Heart left ventricle (tissue), 16 donors: Measurements from ENCODE around the gene CHID1. TPM values are rescaled to one million over a fixed set of nuclear protein-coding genes. Genes with fewer than 3 reads are reported as not detected.

Experiments
- ATAC-seq, 4 donors: fragments of 200-7000 bp; cut with Tn5 transposase; one replicate each; pipeline ENCODE4 v1.9.1; 2020 to 2022; ENCODE audit warnings: moderate library complexity in 4 of 4, mild to moderate bottlenecking in 3 of 4, moderate number of reproducible peaks in 1 of 4
- DNase-seq, 5 donors: peaks; one replicate each; pipeline ENCODE4 v3.0.0-alpha.2; 2020
- H3K27ac ChIP-seq, 12 donors: fragments of 200-600 bp; sonication (generic) in 4 of 12; one replicate each; pipeline versions ENCODE4 v1.5.0 to v1.8.0; 2016 to 2022; ENCODE audit warnings: mild to moderate bottlenecking in 2 of 12
- H3K27me3 ChIP-seq, 9 donors: fragments of 200-600 bp; sonication (generic) in 2 of 9; one replicate each; pipeline versions ENCODE4 v1.5.1 to v1.8.0; 2016 to 2022; ENCODE audit warnings: mild to moderate bottlenecking in 3 of 9
- H3K36me3 ChIP-seq, 9 donors: fragments of 200-600 bp; sonication (generic) in 2 of 9; one replicate each; pipeline versions ENCODE4 v1.5.0 to v1.8.0; 2018 to 2022; ENCODE audit warnings: mild to moderate bottlenecking in 2 of 9
- H3K4me1 ChIP-seq, 12 donors: fragments of 200-600 bp; sonication (generic) in 4 of 12; one replicate each; pipeline versions ENCODE4 v1.5.0 to v1.8.0; 2016 to 2022; ENCODE audit warnings: mild to moderate bottlenecking in 3 of 12
- H3K4me3 ChIP-seq, 12 donors: fragments of 200-600 bp; sonication (generic) in 4 of 12; one replicate each; pipeline versions ENCODE4 v1.5.0 to v1.8.0; 2017 to 2022; ENCODE audit warnings: mild to moderate bottlenecking in 9 of 12, moderate library complexity in 4 of 12
- H3K9me3 ChIP-seq, 12 donors: fragments of 200-600 bp; sonication (generic) in 4 of 12; one replicate each; pipeline versions ENCODE4 v1.5.0 to v1.8.0; 2016 to 2022; ENCODE audit warnings: mild to moderate bottlenecking in 1 of 12
- CTCF ChIP-seq, 12 donors: fragments of 200-600 bp; sonication (generic) in 4 of 12; IDR thresholded peaks; one replicate each; pipeline versions ENCODE4 v1.5.0 to v1.8.0; 2018 to 2022; ENCODE audit warnings: antibody characterized with exemption in 12 of 12, mild to moderate bottlenecking in 5 of 12
- POLR2A ChIP-seq, 2 donors: fragments of 450-650 bp; IDR thresholded peaks; one replicate each; pipeline ENCODE4 v1.6.1; 2017; ENCODE audit warnings: antibody characterized with exemption in 2 of 2, mild to moderate bottlenecking in 2 of 2, moderate library complexity in 2 of 2
- WGBS, 4 donors: extraction: QIAGEN DNeasy Blood & Tissue Kit in 2 of 4; methylation state at CpG; one replicate each; pipeline versions ENCODE4 v1.1.5 to v1.1.7; 2013 to 2018; 5-methylcytosine and 5-hydroxymethylcytosine counted together
- intact Hi-C, 10 donors: fragments of 100-400 bp; cut with DNase I; formaldehyde crosslinking; loops; one replicate each; pipeline versions ENCODE4 v1.11.1 to v1.14.2; 2022
- polyA plus RNA-seq, 2 donors: library from polyadenylated mRNA; stranded (reverse); fragments of 200-250 nt; gene quantifications; one replicate each; pipeline ENCODE4 v1.2.3, GENCODE V29; 2013
- total RNA-seq, 9 donors: library from RNA; depleted of rRNA in 2 of 9; stranded (reverse); fragments of >200 nt in 2 of 9; fragmentation: NEBNext Ultra II Directional in 3 of 9; extraction: Animal tissue kit (Norgen Biotek cat#: 25700) in 3 of 9; gene quantifications; one replicate each; pipeline versions ENCODE4 v1.1.0 to v1.2.4, GENCODE V29; 2016 to 2023
- donor health status: ischemic (EF 13 %, LVEDD 7.1; RV severe dilation, severe dysfunction).
- donor health status: healthy with polysubstance abuse.
- donor health status: DM: no; HTN: yes; CAD: no.
- donor health status: DM: no; HTN: no; CAD: no.
- donor health status: ischemic (EF 25% LVEDD 6.9; RV normal size, moderate dysfunction).
- donor health status: ischemic (EF 25% LVEDD 5.7; RV mildly dilated, moderate dysfunction).
- donor health status: healthy.
- donor health status: DM: yes; HTN: yes; CAD: no.
- donor health status: ischemic (EF 35%, LVEDD 5.7; RV mildly dilated, moderate dysfunction).
- donor health status: nonischemic (EF 11% LVEDD 7.7; RV severe dilation, severe dysfunction).
- donor health status: DM: yes; HTN: yes; CAD: no.
- donor health status: PGD.
- donor health status: ischemic (EF 29% LVEDD 5.4; RV normal size, mild dysfunction).
- donor health status: nonischemic (EF 23%, LVEDD 6.1; RV moderate dilation, normal function).

Gene CHID1
- total and polyA plus RNA-seq, 11 donors, result 30.8 to 87.7 (median 55.3) TPM

- no peak for TF ChIP-seq POLR2A (IDR thresholded peaks at IDR 0.05)
- TF ChIP-seq CTCF (IDR thresholded peaks at IDR 0.05), result no peak
- Histone ChIP-seq H3K27ac (peak overlapping the region in 5 of 12 donors; percentile 33 to 91 (median 67)), H3K9me3 (no peaks in the 10 kb centered on the region), H3K27me3 (no peaks in the 10 kb centered on the region), H3K4me1 (peaks cover 15 to 80% (median 44%) of the 10 kb centered on the region in 12 donors), H3K36me3 (peaks cover 0 to 12% (median 2%) of the 10 kb centered on the region in 9 donors), H3K4me3 (peak overlapping the region in 2 of 12 donors; percentile 22 to 33)
- ATAC-seq (no peak), DNase-seq (peak in 1 of 5 donors; percentile 49)
- intact Hi-C loops, result no loop called here
- 81 to 89% (median 85%) methylated on average over 7 of the region's 7 CpGs for WGBS, 4 donors
Observed at GRCh38 chr11:933936-934335, 23.3 kb upstream of the CHID1 start.

GRCh38 chr11:933142-933851 lies 22.7 kb upstream of the CHID1 start:
- peaks cover 0 to 12% (median 2%) of the 10 kb centered on the region in 9 donors for H3K36me3 ChIP-seq
- no peaks in the 10 kb centered on the region for H3K27me3 ChIP-seq
- H3K4me1 ChIP-seq, result peaks cover 15 to 81% (median 49%) of the 10 kb centered on the region in 12 donors
- intact Hi-C loops, result no loop called here
- WGBS, 4 donors, result 46 to 55% (median 49%) methylated on average over 14 of the region's 14 CpGs
- DNase-seq (peak in 1 of 5 donors; percentile 54), ATAC-seq (peak; percentile 29 to 55 (median 30))
- H3K4me3 ChIP-seq, result peak overlapping the region in 2 of 12 donors; percentile 4 to 33
- TF ChIP-seq CTCF (IDR thresholded peaks at IDR 0.05) (no peak), POLR2A (IDR thresholded peaks at IDR 0.05) (no peak)
- no peaks in the 10 kb centered on the region for H3K9me3 ChIP-seq
- H3K27ac ChIP-seq, result peak overlapping the region in 10 of 12 donors; percentile 24 to 91 (median 57)

- Histone ChIP-seq H3K9me3 (no peaks in the 10 kb centered on the region), H3K27ac (peak overlapping the region in 10 of 12 donors; percentile 24 to 91 (median 57)), H3K36me3 (peaks cover 0 to 13% (median 5%) of the 10 kb centered on the region in 9 donors), H3K27me3 (no peaks in the 10 kb centered on the region), H3K4me3 (peak overlapping the region in 1 of 12 donors; percentile 33), H3K4me1 (peaks cover 15 to 81% (median 54%) of the 10 kb centered on the region in 12 donors)
- ATAC-seq (peak; percentile 56 to 81 (median 65)), DNase-seq (no peak)
- intact Hi-C loops, result no loop called here
- WGBS, 4 donors, result 51 to 62% (median 57%) methylated on average over 4 of the region's 4 CpGs
- TF ChIP-seq CTCF (IDR thresholded peaks at IDR 0.05) (no peak), POLR2A (IDR thresholded peaks at IDR 0.05) (no peak)
Observed at GRCh38 chr11:932435-932834, 21.8 kb upstream of the CHID1 start.

GRCh38 chr11:931385-931784 lies 20.8 kb upstream of the CHID1 start:
- H3K9me3 ChIP-seq, result no peaks in the 10 kb centered on the region
- WGBS, 4 donors, result 33 to 57% (median 48%) methylated on average over 3 of the region's 3 CpGs
- intact Hi-C loops, result no loop called here
- ATAC-seq (peak in 2 of 4 donors; percentile 8 to 50), DNase-seq (no peak)
- peaks cover 20 to 83% (median 63%) of the 10 kb centered on the region in 12 donors for H3K4me1 ChIP-seq
- no peak overlapping the region for H3K4me3 ChIP-seq
- TF ChIP-seq CTCF (IDR thresholded peaks at IDR 0.05) (no peak), POLR2A (IDR thresholded peaks at IDR 0.05) (no peak)
- no peaks in the 10 kb centered on the region for H3K27me3 ChIP-seq
- H3K27ac ChIP-seq, result peak overlapping the region in 7 of 12 donors; percentile 42 to 91 (median 54)
- H3K36me3 ChIP-seq, result peaks cover 0 to 18% (median 10%) of the 10 kb centered on the region in 9 donors
